ENCODE data around the gene GGT7.
A peak's percentile ranks its signal among the peaks of the same experiment; 100 is the strongest.
"Not testable (repeated sequence)": the region's sequence is repeated elsewhere in the genome, so short reads cannot be mapped to it uniquely, and the experiment has no call there.

Gene GGT7

DNA sequence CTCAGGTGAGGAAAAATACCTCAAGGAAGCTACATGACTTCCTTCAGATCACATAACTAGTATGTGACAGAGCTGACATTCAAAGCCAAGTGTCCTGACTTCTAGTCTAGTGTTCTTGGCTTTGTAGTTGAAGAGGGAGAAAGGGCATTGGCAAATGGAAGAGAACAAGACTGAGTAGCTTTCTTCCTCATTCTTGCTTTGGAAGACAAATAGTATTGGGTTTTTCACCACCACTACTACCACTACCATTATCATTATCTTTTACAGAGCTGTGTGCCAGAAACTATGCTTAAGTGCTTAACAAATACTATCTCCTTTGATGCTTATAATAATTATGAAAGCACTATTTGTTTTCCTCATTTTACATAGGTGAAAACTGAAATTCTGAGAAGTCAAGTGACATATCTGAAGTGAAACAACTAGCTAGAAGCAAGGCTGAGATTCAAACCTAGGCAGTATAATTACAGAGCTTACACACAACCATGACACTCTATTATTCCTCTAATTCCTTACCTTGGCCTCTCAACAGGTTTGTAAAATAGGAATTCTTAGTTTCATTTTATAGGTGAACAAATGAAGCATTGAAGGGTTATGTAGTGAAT, 10.5 kb upstream of the GGT7 start:
- no peak for DNase-seq

DNA sequence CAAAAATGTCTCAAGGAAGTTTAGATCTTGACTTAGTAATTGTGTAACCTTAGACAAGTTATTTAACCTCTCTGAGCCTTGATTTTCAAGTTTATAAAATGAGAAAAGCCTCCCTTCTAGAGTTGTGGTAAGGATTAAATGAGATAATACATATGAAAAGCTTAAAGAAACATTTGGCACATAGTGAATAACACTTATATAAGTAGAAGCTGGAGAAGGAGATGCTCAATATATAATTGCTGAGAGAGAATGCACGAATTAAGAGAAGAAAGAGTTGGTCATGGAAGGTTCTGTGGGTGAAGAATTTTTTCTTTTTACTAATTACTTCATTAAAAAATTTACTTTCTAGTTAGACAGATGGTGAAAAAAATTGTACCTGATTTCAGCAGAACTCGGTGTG, 9.0 kb upstream of the GGT7 start:
- no peak for DNase-seq

DNA sequence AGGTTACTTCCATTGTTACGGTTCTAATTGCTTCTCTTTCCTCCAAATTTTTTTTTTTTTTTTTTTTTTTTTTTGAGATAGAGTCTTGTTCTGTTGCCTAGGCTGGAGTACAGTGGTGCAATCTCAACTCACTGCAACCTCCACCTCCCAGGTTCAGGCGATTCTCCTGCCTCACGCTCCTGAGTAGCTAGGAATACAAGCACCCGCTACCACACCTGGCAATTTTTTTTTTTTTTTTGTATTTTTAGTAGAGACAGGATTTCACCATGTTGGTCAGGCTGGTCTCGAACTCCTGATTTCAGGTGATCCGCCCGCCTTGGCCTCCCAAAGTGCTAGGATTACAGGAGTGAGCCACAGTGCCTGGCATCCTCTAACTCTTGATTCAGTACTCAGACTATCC, 8.3 kb upstream of the GGT7 start:
- not testable (repeated sequence) for DNase-seq

DNA sequence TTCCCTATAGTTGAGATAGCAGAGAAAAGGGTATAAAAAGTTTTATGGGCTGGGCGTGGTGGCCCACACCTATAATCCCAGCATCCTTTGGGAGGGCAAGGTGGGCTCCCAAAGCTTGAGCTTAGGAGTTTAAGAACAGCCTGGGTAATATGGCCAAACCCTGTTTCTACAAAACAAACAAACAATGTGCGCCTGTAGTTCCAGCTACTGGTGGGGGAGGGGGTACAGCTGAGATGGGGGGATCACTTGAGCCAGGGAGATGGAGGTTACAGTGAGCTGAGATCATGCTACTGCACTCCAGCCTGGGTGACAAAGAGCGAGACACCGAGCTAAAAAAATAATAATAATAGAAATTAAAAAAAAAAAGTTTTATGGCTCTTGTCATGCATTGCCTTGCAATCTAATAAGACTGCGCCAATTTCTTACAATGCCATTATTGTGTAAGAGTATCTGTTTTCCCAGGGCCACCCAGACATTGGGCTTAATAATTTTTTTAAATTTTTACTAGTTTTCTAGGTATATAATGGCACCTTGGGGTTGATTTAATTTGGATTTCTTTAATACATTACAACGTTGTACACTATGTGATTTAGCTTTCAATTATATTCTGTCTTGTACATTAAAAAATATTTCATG, 7.7 kb upstream of the GGT7 start:
- no peak for DNase-seq

DNA sequence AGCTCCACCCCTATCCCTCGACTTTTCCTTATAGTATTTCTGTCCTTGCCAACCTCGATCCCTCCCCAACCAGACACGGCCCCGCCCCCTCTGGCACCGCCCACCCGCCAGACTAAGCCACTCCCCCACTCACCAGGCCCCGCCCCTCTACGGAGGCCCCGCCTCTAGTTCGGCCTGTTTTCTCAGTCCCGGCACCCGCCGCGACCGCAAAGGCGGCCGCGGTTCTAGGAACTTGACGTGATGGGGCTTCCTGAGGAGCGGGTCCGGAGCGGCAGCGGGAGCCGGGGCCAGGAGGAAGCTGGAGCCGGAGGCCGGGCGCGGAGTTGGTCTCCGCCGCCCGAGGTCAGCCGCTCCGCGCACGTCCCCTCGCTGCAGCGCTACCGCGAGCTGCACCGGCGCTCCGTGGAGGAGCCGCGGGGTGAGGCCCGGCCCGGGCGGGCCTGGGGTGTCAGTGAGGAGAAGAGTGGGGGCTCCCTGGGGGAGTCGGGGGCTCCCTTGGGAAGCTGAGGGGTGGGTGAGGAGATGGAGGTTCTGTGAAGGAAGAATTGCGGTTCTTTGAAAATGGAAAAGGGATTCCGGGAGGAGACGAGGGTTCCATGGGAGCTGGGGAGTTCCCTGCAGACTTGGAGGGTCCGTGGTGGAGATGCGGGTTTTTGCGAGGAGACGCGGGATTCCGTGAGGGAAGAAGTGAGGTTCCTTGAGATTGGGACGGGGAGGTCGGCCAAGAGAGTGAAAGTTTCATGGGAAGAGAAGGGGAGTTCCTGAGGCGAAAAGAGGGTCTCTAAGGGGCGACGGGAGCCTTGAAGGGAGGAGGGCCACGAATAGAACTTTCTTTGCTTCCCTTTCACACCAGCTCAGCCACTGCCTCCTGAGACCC, 4.0 kb upstream of the GGT7 start, which contains the start of gene ACSS2:
ACSS2 (plus strand) TSS at position 207 of the 877 bp plus-strand sequence; CDS start at position 241, 34 bp downstream.
- DNase-seq = no peak

DNA sequence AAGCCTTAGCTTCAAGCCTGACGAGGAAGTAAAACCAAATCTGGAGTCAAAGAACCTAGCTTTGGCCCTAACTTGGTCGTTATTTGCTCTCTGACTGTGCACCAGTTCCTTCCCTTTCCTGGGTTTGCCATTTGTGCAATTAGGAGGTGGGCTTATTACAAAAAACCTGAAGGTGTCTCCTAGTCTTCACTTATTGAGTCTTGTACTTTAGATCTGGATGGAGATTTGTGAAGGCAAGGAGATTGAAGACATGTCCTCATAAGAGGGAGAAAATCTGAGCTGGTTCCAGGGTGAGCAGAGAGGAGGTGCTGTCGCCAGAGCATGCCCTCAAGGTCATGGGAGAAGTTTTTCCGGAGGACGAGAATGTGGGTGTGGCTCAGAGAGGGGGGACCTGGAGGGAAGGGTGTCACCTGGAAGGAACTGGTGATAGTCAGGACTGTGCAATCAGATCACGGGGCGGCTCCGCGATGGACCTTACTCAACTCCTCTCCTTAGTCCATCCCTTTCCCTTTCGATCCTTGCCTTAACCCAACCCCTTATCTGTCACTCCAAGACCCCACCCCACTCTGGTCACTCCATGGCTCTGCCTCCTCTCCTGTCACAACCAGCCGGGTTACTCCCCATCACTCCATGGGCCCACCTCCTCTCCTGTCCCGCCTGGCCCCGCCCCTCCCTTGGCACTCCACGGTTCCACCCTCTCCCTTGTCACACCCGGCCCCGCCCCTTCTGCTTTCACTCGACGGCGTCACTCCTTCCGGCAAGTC, 3.2 kb upstream of the GGT7 start:
- peak; percentile 100 for DNase-seq

DNA sequence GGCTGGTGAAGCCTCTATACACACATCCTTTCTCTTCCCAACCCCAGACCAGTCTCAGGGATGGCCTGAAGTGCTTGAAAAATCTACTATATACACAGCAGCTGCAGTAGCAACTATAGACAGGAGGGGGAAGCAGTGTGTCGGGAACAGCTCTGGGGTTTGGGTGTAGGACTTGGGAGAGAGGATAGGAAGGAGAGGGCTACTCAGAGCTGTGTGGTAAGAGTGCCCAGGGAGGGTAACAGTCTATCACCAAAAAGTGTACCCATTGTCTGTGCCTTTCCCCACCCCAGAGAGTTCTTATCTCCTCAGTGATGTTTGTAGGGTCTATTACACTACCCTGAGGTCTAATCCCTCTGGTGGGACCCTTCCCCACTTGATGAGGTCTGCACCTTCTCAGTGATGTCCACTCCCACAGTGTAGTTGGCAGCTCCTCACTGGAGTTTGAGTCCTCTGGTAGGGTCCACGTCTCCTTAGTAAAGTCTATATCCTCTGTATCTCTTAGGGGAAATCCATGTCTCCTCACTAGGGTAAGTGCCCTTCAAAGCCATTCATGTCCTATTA, 1.5 kb upstream of the GGT7 start:
- peak; percentile 90 for DNase-seq

DNA sequence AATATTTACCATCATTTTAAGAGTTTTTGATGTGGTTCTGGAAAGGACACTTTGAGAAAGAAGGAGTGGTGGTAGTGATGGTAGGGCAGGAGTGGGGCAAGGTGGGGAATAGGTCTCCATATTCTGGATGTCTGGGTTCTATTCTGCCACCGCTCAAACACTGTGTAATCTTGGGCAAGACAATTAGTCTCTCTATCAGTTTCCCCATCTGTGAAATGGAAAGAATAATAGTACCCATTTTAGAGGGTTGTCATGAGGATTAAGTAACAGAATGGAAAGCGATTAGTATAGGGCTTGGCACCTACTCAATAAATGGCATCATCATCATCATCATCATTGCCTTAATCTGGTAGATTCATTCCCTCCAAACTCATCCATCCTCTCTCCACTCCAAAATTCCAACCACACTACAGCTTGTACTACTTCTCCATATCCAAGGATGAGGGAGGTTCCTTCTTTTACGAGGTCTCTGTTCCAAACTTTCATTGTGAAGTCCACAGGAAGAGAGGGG, 982 bp upstream of the GGT7 start:
- no peak for DNase-seq

DNA sequence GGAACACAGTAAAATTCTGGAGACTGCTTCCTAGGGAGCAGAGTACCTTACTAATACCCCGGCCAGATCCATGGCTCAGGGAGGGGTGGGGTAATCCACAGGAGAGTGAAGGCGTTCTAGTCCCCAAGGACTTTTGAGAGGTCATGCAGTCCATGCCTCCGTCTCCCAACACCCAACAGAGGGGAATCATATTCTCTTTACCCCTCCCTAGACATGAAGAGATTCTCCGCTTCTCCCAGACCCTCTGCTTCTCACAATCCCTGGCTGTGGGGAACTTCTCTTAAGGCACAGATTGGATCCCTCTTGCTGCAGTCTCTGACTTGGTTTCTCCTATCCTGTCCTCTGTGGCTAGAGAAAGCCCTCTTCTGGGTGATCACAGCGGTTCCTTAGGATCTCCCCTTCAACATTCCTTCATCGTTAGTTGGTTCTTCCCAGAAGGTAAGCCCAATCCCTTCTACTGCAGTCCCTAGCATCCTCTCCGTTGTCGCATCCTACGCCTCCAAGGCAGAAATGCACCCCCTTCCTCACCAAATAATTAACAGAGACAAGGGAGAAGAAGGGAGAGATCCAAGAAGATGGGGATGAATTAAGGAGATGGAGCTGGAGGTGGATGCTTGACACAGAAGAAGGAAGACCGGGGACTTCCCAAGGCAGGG, 562 bp downstream of the GGT7 start:
- DNase-seq = no peak

DNA sequence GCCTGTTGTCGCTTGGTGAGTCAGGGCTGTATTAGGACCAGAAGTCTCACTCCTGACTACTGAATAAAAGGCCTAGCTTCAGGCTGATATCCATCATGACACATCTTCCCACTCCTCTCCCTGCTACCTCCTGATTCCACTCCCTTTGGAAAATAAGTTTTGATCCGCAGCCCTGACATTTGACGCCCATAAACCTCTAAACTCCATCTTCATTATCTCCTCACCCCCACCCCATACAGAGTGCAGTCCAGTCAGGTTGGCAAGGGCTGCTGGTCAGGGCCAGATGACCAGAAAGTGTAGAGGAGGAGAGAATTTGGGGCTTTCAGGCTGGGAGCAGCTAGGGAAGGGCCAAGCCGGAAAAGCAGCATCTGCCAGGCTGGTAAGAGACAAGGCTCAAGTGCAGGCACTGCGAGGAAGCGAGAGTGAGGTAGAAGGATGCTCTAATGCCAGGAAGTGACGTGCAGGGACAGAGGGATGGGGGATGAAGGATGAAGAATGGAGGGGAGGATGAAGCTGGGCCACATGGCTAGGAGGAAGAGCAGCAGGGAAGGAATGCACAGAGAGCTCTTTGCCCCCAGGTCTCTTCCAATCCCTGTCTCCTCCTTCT, 1.2 kb downstream of the GGT7 start:
- DNase-seq = no peak

DNA sequence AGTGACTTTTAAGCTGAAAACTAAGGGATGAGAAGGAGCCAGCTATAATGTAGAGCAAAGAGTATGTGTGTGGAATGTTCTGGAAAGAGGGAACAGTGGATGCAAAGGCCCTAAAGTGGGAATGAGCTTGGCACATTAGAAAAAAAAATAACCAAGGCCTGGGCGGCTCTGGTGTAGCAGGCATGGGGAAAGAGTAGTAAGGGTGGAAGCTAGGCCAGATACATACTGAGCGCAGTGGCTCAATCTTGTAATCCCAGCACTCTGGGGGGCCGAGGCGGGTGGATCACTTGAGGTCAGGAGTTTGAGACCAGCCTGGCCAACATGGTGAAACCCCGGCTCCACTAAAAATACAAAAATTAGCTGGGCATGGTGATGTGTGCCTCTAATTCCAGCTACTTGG, 8.4 kb downstream of the GGT7 start:
- DNase-seq = no peak

DNA sequence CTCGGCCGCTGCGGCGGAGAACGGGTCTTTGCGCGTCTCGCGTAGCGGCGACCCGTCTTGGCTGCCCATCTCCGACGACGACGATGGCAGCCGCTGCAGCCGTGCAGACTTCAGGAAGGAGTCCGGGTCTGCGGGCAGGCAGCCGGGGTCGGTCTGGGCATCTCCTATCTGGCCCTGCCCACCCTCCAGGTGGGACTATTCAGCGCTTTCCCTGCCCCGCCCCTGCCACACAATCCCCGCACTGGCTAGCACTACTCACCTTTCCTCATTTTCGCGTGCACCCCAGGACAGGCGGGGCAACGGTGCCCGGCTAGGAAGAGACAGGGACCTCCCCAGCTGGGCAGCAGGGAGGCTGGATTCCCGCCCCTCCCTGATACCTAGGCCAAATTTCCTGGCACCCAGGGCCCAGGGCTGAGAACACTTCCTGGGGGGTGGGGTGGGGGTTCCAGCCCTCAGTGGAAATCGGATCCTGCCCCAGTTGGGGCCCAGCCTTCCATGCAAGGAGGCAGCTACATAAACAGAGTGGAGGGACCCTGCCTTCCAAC, 9.2 kb downstream of the GGT7 start:
- no peak for DNase-seq

DNA sequence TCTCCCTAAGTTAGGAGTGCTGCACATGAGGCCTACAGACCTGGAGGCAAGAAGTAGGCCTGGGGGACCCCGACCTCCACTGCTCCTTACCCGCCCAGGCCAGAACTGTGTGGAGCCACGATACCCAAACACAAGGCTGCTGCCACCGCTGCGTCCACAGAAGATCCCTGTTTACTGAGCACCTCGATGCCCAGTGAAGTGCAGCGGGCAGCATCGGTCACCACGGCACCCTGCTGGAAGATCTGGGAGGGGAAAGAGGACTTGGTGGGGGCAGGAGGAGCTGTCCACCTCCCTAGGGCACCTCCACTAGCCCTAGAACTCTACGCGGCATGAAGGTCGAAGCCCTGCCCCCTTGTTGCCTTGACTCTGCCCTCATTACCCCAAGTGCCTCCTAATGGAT, 9.9 kb downstream of the GGT7 start:
- DNase-seq = no peak

DNA sequence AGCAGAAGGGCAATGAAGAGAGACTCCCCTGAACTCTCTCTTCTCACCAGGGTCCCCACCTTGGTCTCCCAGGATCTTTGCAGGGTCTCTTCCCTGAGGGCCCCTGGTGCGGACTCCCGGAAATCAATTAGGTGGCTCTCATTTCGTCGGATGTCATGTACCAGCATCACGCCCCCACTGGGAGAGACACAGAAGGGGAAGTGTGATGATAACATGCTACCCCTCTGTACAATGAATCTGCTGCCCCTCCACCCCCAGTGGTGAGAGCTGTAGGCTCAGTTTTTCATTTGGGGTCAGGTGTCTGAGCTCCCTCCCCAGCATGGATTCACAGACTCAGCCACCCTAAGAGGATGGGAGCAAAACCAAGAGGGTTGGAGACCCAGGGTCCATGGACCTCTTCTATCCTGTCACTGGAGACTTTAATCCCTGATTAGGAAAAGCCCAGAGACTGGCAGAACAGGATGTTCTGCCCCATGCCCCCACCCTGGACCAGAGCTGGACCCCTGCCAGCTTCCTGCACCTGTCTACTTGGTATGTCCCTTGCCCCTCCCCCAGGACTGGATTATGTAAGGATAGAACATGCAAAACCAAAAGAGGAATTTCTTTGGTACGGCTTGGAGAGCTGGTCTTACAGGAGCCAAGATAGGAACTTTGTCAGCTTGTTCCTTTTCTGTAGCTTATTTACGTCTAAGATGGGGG, 11.1 kb downstream of the GGT7 start:
- DNase-seq = no peak

DNA sequence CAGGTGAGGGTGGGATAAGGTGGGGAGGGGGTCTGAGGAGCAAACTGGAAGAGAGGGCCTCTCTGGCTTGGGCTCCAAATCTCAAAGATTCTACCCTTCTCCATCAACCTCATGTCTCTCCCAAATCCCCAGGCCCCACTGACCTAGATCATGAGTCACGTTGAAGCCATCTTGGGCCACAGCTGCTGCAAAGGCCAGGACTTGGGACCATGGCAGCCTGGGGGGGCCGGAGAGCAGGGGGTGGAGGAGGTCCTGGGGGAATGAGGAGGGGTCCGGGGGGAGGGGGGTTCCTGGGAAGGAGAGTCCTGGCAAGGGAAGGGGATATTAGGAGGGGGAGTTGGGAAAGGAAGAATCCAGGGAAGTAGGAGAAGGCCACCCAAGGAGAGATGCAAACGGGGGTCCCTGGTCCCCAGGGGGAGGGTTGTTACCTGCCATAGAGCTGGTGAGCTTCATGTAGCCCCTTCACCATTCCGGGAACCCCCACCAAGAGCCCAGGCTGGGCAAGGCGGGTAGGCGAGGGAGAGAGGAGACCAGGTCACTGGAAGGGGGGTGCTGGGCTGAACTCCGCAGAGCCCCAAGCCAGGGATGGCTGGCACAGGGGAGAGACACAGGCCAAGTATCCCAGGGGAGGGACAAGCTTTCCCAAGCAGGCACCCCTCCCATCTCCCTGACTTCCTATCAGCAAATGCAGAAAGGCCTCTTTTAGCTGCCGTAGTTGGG, 12.7 kb downstream of the GGT7 start:
- DNase-seq = no peak

DNA sequence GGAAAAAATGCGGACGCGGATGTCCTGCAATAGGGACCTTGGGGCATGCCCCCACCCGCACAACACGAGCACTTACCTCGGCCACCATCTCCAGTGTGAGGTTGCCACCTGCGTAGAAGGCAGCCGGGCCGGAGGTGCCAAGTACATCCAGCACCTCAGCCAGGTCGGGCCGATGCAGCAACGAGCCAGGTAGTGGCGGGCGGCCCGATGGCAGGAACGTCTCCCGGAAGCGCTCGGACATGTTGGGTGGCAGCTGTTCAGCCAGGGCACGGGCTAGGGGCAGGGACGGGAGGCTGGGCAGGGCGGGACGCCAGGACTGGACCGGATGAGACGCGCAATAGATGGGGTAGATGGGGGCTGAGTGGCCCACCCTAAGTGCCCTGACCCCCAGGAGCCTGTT, 13.3 kb downstream of the GGT7 start:
- no peak for DNase-seq

DNA sequence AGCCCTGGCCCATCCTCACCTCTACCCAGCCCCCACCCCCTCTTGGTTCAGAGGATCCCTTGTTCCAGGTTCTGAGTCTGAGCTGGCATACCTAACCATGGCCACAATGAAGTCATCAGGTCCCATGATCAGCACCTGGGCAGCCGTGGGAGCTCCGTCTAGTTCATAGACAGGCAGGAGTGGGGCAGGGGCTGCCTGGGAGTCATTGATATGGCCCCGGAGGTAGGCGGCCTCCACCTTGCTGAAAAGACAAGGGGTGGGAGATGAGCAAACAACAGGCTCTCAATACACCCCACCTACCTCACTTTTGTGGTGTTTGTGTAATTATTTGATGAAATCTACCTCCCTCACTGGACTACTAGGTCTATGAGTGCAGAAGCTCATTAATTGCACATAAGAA, 20.4 kb downstream of the GGT7 start:
- DNase-seq = no peak

DNA sequence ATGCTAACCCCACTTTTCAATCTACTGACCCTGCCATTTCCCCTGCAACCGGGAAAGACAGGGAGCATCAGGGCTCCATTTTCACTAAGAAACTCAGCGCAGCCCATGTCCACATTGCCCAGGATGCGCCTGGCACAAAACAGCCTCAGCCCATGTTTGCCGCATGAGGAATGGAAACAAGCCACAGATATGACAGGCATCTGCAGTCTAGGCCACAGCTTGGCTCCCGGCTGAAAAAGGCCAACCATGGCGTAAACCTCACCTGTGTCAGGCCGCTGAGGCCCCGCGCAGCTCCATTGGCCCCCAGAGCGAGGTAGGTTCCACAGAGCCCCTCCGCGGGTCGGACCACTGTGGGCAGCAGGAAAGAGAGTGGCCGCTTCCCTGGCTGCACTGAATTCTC, 21.7 kb downstream of the GGT7 start:
- DNase-seq = no peak

DNA sequence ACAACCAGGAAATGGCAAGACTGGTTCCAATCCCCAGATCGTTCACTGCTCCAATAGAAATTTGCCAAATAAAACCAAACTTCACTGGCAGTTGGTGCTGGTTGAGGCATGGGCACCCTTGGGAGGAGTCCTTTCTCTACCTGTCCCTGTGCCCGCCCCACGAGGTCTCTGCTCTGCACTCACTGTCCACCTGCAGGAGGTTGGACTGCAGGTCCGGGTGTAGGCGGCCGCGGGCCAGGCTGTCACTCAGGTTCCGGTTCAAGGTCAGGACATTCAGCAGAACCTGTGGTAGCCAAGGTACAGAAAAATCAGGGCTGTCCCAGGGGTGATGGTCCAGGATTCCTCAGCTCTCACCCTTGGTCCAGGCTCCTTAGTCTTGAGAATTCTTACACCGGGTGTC, 22.9 kb downstream of the GGT7 start:
- DNase-seq = no peak

DNA sequence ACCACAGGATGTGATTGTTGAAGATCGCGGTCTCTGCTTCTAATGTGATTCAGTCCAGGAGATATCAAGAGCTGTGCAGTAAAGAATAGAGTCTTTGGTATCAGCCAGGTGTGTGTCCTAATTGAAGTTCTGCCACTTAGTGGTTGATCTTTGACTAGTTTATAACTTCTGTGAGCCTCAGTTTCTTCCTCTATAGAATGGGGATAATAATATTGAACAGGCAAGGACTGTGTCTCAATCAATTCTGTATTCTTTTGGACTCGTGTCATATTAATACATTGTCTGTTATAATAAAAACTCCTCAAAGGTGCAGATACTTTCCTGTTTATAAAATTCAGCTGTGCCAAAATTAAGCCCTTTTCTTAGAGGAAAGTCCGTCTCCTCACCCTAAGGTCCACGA, 24.1 kb downstream of the GGT7 start:
- no peak for DNase-seq

All from suppressor macrophage treated with lipopolysaccharide for 4 hours (primary cell).